ENCODE measurements around the gene FAR2.

FAR2 gene

GRCh38 chr12:29230800-29231560 lies 81.9 kb downstream of the FAR2 start:
- H3K79me2 ChIP-seq (ENCODE audit: low read length): no peaks in the 10 kb centered on the region
- no peaks in the 10 kb centered on the region for H3K27me3 ChIP-seq (ENCODE audit: low read depth, low read length)
- H3K27ac ChIP-seq (ENCODE audit: low read length): no peak overlapping the region
- no peak overlapping the region for H3K9ac ChIP-seq (ENCODE audit: low read length)
- no peaks in the 10 kb centered on the region for H3K36me3 ChIP-seq (replicated peaks; ENCODE audit: low read depth, low read length)
- no peak overlapping the region for H3K4me3 ChIP-seq (ENCODE audit: low read length)
- H4K20me1 ChIP-seq (ENCODE audit: insufficient read depth, low read length): no peaks in the 10 kb centered on the region
- TF ChIP-seq CTCF (IDR thresholded peaks at IDR 0.05; ENCODE audit: low read depth, low read length) (no peak), EZH2phosphoT487 (IDR thresholded peaks at IDR 0.05; ENCODE audit: low read depth) (no peak)
- H3K4me2 ChIP-seq (ENCODE audit: low read length): no peak overlapping the region
- H3K9me3 ChIP-seq (ENCODE audit: insufficient read depth, low read length): no peaks in the 10 kb centered on the region
- peaks cover 8% of the 10 kb centered on the region for H3K4me1 ChIP-seq (ENCODE audit: low read length)
- H2AFZ ChIP-seq (ENCODE audit: low read depth, low read length): no peak overlapping the region

GRCh38 chr12:29232086-29232485 lies 83.0 kb downstream of the FAR2 start:
- Histone ChIP-seq H3K9ac (ENCODE audit: low read length) (no peak overlapping the region), H3K4me3 (ENCODE audit: low read length) (no peak overlapping the region), H3K4me1 (ENCODE audit: low read length) (peaks cover 8% of the 10 kb centered on the region), H4K20me1 (ENCODE audit: insufficient read depth, low read length) (no peaks in the 10 kb centered on the region), H3K27me3 (ENCODE audit: low read depth, low read length) (no peaks in the 10 kb centered on the region), H3K36me3 (replicated peaks; ENCODE audit: low read depth, low read length) (no peaks in the 10 kb centered on the region), H3K9me3 (ENCODE audit: insufficient read depth, low read length) (no peaks in the 10 kb centered on the region), H3K27ac (ENCODE audit: low read length) (no peak overlapping the region), H2AFZ (ENCODE audit: low read depth, low read length) (no peak overlapping the region), H3K4me2 (ENCODE audit: low read length) (no peak overlapping the region), H3K79me2 (ENCODE audit: low read length) (no peaks in the 10 kb centered on the region)
- TF ChIP-seq CTCF (IDR thresholded peaks at IDR 0.05; ENCODE audit: low read depth, low read length) (no peak), EZH2phosphoT487 (IDR thresholded peaks at IDR 0.05; ENCODE audit: low read depth) (no peak)

GRCh38 chr12:29234552-29234951 lies 85.5 kb downstream of the FAR2 start:
- H3K27me3 ChIP-seq (ENCODE audit: low read depth, low read length): no peaks in the 10 kb centered on the region
- no peaks in the 10 kb centered on the region for H4K20me1 ChIP-seq (ENCODE audit: insufficient read depth, low read length)
- H3K4me2 ChIP-seq (ENCODE audit: low read length): peak overlapping the region; percentile 11; the same call in 1 of the 2 replicates
- H2AFZ ChIP-seq (ENCODE audit: low read depth, low read length): no peak overlapping the region
- no peaks in the 10 kb centered on the region for H3K79me2 ChIP-seq (ENCODE audit: low read length)
- H3K4me1 ChIP-seq (ENCODE audit: low read length): peaks cover 8% of the 10 kb centered on the region
- no peak overlapping the region for H3K9ac ChIP-seq (ENCODE audit: low read length)
- no peaks in the 10 kb centered on the region for H3K9me3 ChIP-seq (ENCODE audit: insufficient read depth, low read length)
- no peak overlapping the region for H3K4me3 ChIP-seq (ENCODE audit: low read length)
- no peak for TF ChIP-seq CTCF (IDR thresholded peaks at IDR 0.05; ENCODE audit: low read depth, low read length)
- TF ChIP-seq EZH2phosphoT487 (IDR thresholded peaks at IDR 0.05; ENCODE audit: low read depth): no peak
- no peak overlapping the region for H3K27ac ChIP-seq (ENCODE audit: low read length)
- no peaks in the 10 kb centered on the region for H3K36me3 ChIP-seq (replicated peaks; ENCODE audit: low read depth, low read length)

GRCh38 chr12:29234965-29235626 lies 86.0 kb downstream of the FAR2 start:
- Histone ChIP-seq H3K4me2 (ENCODE audit: low read length) (no peak overlapping the region), H3K27ac (ENCODE audit: low read length) (no peak overlapping the region), H2AFZ (ENCODE audit: low read depth, low read length) (no peak overlapping the region), H3K9me3 (ENCODE audit: insufficient read depth, low read length) (no peaks in the 10 kb centered on the region), H3K36me3 (replicated peaks; ENCODE audit: low read depth, low read length) (no peaks in the 10 kb centered on the region), H4K20me1 (ENCODE audit: insufficient read depth, low read length) (no peaks in the 10 kb centered on the region), H3K27me3 (ENCODE audit: low read depth, low read length) (no peaks in the 10 kb centered on the region), H3K4me3 (ENCODE audit: low read length) (no peak overlapping the region), H3K9ac (ENCODE audit: low read length) (no peak overlapping the region), H3K79me2 (ENCODE audit: low read length) (no peaks in the 10 kb centered on the region), H3K4me1 (ENCODE audit: low read length) (peaks cover 8% of the 10 kb centered on the region)
- TF ChIP-seq CTCF (IDR thresholded peaks at IDR 0.05; ENCODE audit: low read depth, low read length) (no peak), EZH2phosphoT487 (IDR thresholded peaks at IDR 0.05; ENCODE audit: low read depth) (no peak)

All from OCI-LY3 (cell line).